GF-D8 (cell line): ENCODE data around the gene PHF20.
"Not testable (repeated sequence)": the region's sequence is repeated elsewhere in the genome, so short reads cannot be mapped to it uniquely, and the experiment has no call there.

Experiments
- DNase-seq: peaks from one replicate; lab custom pipeline; 2025; lab: John Stamatoyannopoulos, UW

Gene PHF20

DNA sequence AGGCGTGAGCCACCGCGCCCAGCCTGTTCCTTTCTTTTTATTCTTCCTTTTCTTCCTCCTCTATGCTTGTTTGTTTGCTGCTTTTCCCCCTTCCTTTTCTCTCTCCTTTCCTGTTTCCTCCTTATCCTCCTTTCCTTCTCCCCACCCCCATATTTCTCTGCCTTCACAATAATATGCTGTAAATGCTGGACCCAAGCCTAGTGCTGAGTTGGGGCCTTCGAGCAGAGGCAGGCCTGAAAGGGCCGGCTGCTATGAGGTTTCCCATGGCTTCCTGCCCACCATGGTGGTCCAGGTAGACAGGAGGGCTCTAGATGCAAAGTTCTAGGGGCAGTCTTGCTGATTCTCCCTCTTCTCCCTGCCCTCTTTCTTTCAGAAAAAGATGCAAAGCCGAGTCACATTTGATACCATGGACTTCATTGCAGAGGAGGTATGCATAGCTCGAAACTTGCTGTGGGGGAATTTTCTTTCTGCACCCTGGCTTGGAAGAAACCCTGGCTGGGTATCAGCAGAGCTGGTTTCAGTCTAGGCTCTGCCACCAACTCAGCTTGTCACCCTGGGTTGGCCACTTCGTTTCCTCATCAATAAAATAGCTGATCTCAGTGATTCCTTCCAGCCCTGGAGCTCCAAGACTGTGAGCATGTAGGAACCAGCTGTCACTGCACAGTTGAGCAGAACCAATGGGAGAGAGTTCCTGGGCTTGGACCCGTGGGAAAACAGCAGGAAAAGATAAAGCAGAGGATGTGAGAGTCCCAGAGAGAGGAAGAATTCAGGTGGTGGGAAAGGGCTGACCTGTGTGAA is 204.0 kb downstream of the PHF20 start:
- no peak for DNase-seq

DNA sequence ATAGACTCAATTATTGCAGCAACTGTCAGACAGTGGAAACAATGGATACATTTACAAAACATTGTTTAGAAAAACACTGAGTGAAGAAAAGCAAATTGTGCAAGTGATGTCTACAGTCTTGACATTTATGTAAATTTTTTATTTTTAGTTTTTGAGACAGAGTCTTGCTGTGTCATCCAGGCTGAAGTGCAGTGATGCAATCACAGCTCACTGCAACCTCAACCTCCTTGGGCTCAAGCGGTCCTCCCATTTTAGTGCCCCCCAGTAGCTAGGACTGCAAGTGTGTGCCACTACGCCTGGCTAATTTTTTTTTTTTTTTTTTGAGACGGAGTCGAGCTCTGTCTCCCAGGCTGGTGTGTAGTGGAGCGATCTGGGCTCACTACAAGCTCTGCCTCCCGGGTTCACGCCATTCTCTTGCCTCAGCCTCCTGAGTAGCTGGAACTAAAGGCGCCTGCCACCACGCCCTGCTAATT is 206.3 kb downstream of the PHF20 start:
- DNase-seq, result no peak

DNA sequence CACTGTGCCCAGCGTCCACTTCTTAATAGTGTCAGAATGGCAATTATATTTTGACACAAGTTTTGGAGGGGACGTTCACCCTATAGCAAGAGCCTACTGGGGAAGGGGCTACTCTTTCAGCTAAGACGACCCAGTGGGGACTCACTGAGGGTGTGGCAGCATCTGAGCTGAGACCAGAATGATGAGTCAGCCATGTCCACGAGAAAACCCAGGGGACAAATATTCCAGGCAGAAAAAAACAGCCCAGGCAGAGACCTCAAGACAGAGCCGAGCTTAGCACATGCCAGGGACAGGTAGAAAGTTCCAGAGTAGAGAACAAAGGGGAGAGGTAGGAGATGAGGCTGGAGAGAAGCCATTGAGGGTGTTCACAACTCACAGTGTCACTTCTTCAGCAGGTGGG is 207.7 kb downstream of the PHF20 start:
- no peak for DNase-seq

DNA sequence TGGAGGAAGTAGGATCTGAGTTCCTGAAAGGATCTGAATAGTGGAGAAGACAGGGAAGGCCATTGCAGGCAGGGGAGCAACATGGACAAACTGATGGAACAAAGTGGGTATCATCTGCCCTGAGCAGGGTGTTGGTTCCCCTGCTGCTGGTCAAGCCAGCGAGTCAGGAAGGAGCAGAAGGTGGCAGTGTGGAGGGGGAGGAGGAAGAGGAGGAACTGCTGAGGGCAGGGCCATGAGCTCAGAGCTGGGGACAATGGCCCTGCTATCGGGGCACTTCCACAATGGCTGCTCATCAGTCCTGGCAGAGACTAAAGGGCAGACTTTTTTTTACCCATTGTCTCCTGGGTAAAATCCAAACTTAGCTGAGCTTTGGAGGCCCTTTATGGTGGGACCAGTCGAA is 210.2 kb downstream of the PHF20 start:
- no peak for DNase-seq

DNA sequence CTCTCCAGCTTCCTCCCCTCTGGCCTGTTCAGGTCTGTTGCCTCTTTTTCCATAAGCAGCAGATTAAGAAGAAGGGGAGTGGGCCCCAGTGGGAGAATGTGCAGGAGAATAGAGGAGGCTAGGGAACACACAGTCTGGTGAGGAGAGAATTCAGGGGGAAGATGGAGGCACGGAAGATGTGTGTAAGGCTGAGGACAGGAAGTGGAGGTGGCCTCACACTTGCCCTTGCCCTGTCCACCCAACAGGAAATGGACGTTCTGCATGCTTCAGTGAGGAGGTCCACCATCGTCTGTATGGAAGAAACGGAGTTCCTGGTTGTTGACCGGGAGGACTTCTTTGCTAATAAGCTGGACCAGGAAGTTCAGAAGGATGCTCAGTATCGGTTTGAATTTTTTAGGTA is 212.6 kb downstream of the PHF20 start:
- no peak for DNase-seq

DNA sequence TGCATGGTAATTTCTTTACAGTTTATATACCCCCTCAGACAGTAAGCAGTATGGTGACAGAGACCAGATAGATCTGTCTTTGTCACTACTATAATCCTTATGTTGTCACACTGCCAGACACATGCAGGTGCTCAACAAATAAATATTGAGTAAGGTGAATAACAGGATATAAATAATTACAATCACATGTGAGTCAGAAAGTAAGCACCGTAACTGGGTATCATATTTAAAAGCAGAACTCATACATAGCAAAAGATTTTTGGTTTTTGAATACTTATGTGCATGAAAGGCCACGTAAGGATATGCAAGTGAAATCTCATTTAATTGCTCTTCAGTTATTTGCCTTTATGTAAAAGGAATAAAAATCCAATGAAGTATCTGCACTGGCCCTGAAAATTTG is 214.0 kb downstream of the PHF20 start:
- no peak for DNase-seq

DNA sequence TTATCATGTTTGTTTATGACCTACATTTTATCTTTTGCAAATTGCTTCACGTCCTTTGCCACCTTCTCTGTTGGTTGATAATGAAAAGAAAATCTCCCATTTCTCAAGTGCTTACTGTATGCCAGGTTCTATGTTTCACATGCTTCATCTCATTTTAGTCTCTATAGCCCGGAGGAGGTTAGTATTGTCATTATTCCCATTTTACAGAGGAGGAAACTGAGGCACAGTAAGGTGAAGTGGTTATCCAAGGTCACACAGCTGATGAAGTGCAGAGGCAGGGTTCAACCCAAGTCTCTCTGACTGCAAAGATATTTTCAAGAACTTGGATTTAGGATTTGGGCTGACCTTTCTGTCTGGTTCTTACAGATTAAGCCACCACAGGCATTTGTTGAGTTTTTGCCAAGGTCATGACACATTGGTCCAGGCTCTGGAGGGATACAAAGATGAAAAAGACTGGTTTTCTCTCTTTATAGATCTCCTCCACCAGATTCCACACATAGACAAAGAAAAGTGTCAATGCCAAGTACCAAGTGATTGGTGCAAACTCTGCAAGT is 217.2 kb downstream of the PHF20 start:
- no peak for DNase-seq

DNA sequence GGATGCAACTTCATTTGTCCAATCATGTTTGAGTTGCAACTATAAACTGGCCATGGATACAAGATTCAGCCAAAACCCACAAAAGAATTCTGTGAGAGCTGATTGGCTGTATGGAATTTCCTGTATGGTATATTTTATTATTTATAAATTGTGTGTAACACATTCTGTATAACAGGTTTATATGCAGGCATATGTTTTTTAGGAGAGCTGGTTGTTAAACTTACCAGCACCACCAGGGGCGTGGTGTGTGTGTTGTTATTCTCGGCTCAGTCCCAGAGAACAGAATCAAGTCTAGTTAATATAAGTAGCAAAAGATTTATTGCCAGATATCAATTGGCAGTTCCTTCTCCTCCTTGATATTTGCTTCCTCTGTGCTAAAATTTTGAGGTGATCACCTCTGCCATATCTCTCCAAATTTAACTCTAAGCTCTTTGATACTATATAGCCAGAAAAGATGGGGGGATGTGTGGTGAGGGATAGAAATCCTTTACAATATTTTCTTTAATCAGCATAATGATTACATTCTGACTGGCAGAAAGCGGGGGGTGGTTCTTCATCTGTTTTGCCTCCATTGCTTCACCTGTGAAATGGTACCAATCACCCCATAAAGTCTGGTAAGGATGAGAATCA is 219.4 kb downstream of the PHF20 start:
- DNase-seq, result no peak

DNA sequence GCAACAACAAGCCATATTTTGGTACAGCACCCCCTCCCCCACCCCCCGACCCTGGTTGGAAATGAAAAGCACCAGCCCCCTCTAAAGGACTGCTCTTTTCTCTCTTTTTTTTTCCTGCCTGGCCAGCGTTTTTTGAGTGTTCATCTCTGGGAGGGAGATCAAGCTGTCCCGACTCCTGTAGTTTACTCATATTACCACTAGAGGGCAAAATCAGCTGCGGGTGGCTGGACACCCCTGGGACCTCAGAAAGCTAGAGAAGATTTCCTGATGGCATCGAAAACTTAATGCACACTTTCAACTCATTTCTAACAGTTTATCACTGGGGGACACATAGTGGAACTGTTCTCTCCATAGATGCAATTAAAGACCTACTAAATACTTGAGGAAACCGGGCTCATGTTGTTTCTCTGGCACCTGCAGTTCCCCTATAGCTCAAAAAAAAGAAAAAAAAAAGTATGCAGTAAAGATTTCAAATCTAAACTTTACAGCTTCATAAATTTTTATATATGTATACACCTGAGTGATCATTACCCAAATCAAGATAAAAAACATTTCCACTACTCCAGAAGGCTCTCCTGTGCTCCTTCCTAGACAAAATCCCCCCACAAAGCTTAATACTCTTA is 221.0 kb downstream of the PHF20 start:
- DNase-seq, result peak; percentile 7

DNA sequence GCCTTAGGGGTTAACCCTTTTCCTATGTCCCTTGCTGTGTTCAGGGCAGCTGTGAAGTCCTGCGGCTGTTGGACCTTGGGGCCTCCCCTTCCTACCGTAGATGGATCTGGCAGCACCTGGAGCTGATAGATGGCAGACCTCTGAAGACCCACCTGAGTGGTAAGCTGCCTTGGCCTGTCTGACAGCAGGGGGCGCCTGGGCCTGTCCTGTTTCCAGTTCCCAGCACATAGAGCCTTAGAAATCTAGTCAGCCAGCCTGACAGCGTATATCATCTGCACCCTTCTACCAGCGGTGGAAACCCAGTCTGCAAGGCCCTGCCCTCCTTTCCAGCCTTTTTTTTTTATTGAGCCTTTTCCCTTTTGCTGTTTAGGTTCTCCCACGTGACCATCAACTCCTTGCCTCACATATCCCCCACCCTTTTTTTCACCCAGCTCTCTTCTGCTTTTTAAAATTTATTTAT is 223.2 kb downstream of the PHF20 start:
- DNase-seq, result peak; percentile 12

DNA sequence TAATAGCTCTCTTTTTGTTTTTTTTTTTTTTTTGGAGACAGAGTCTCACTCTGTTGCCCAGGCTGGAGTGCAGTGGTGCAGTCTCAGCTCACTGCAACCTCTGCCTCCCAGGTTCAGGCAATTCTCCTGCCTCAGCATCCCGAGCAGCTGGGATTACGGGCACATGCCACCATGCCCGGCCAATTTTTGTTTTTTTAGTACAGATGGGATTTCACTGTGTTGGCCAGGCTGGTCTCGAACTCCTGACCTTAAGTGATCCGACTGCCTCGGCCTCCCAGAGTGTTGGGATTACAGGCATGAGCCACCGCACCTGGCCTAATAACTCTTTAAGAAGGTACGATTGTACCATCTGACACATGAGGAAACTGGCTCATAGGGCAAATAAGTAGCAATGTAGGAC is 224.7 kb downstream of the PHF20 start:
- DNase-seq, result not testable (repeated sequence)
